Measurements from ENCODE around the gene SULT1E1. TPM values are rescaled to one million over a fixed set of nuclear protein-coding genes. Genes with fewer than 3 reads are reported as not detected.

SULT1E1 gene
- total RNA-seq, 4 donors from 2014 or later: 0.40 to 0.95 TPM; not detected in 2

GRCh38 chr4:69823481-69824186 is 36.3 kb downstream of the SULT1E1 start:
- TF ChIP-seq CTCF (IDR thresholded peaks at IDR 0.05): peak; percentile 42 to 81 (median 55)
- no peak for TF ChIP-seq POLR2AphosphoS5 (IDR thresholded peaks at IDR 0.05)
- peak; percentile 83 for DNase-seq
- intact Hi-C loops (cut with DNase I; ENCODE audit: low total_unique reads): no loop called here
- Histone ChIP-seq H3K27me3 (no peaks in the 10 kb centered on the region), H3K9me3 (no peaks in the 10 kb centered on the region), H3K4me3 (no peak overlapping the region), H3K27ac (peak overlapping the region; percentile 55 to 72 (median 62)), H3K36me3 (no peaks in the 10 kb centered on the region), H3K4me1 (peaks cover 4 to 19% (median 11%) of the 10 kb centered on the region in 4 donors)
- in situ Hi-C loops (cut with MboI; ENCODE audit: low pct_ligation_motif_present in 1 of 4, low pct_unique_long_range_greater_than_20kb in 1 of 4, low sequenced_read_pairs in 3 of 4): loop anchor here in 2 of 4 donors (5.0 to 25.0 kb wide), 2 partner anchors 131 to 136 kb away; no protein-coding TSS in a partner anchor
- 43 to 53% methylated on average over 7 to 8 of the region's 8 CpGs for WGBS, 2 donors (ENCODE audit: low coverage in 1 of 2)

- Histone ChIP-seq H3K27ac (peak overlapping the region; percentile 50 to 72 (median 62)), H3K27me3 (no peaks in the 10 kb centered on the region)
- intact Hi-C loops (cut with DNase I; ENCODE audit: low total_unique reads): no loop called here
Measured at GRCh38 chr4:69823048-69823447, 36.9 kb downstream of the SULT1E1 start.

GRCh38 chr4:69822198-69822597 is 37.7 kb downstream of the SULT1E1 start:
- in situ Hi-C loops (cut with MboI; ENCODE audit: low pct_ligation_motif_present in 1 of 4, low pct_unique_long_range_greater_than_20kb in 1 of 4, low sequenced_read_pairs in 3 of 4) (loop anchor here in 2 of 4 donors (5.0 to 25.0 kb wide), 2 partner anchors 130 to 135 kb away; no protein-coding TSS in a partner anchor), intact Hi-C loops (cut with DNase I; ENCODE audit: low total_unique reads) (no loop called here)
- 81 to 100% methylated on average over 4 to 5 of the region's 5 CpGs for WGBS, 2 donors (ENCODE audit: low coverage in 1 of 2)
- no peak overlapping the region for H3K4me3 ChIP-seq
- no peaks in the 10 kb centered on the region for H3K36me3 ChIP-seq
- DNase-seq: no peak
- H3K9me3 ChIP-seq: no peaks in the 10 kb centered on the region
- TF ChIP-seq POLR2A (IDR thresholded peaks at IDR 0.05): no peak
- no peak for TF ChIP-seq CTCF (IDR thresholded peaks at IDR 0.05)
- no peak for TF ChIP-seq POLR2AphosphoS5 (IDR thresholded peaks at IDR 0.05)
- H3K4me1 ChIP-seq: peaks cover 4 to 19% (median 13%) of the 10 kb centered on the region in 4 donors
- H3K27ac ChIP-seq: peak overlapping the region in 1 of 4 donors; percentile 72
- no peaks in the 10 kb centered on the region for H3K27me3 ChIP-seq

More at GRCh38 chr4:69823048-69823447, 36.9 kb downstream of the SULT1E1 start:
- TF ChIP-seq POLR2A (IDR thresholded peaks at IDR 0.05) (no peak), CTCF (IDR thresholded peaks at IDR 0.05) (no peak), EP300 (IDR thresholded peaks at IDR 0.05; ENCODE audit: low read depth) (no peak), POLR2AphosphoS5 (IDR thresholded peaks at IDR 0.05) (no peak)
- DNase-seq: no peak
- WGBS, 2 donors (ENCODE audit: low coverage in 1 of 2): 45 to 46% methylated on average over 4 of the region's 4 CpGs
- H3K4me3 ChIP-seq: no peak overlapping the region
- no peaks in the 10 kb centered on the region for H3K36me3 ChIP-seq
- no peaks in the 10 kb centered on the region for H3K9me3 ChIP-seq
- H3K4me1 ChIP-seq: peaks cover 4 to 19% (median 12%) of the 10 kb centered on the region in 4 donors
- in situ Hi-C loops (cut with MboI; ENCODE audit: low pct_ligation_motif_present in 1 of 4, low pct_unique_long_range_greater_than_20kb in 1 of 4, low sequenced_read_pairs in 3 of 4): loop anchor here in 2 of 4 donors (5.0 to 25.0 kb wide), 2 partner anchors 131 to 136 kb away; no protein-coding TSS in a partner anchor

GRCh38 chr4:69818060-69818639 is 41.8 kb downstream of the SULT1E1 start:
- TF ChIP-seq POLR2AphosphoS5 (IDR thresholded peaks at IDR 0.05) (no peak), EP300 (IDR thresholded peaks at IDR 0.05; ENCODE audit: low read depth) (no peak), POLR2A (IDR thresholded peaks at IDR 0.05) (no peak), CTCF (IDR thresholded peaks at IDR 0.05) (no peak)
- Histone ChIP-seq H3K4me3 (no peak overlapping the region), H3K9me3 (no peaks in the 10 kb centered on the region), H3K27ac (no peak overlapping the region), H3K27me3 (no peaks in the 10 kb centered on the region), H3K36me3 (no peaks in the 10 kb centered on the region), H3K4me1 (peaks cover 4 to 12% (median 7%) of the 10 kb centered on the region in 4 donors)
- in situ Hi-C loops (cut with MboI; ENCODE audit: low pct_ligation_motif_present in 1 of 4, low pct_unique_long_range_greater_than_20kb in 1 of 4, low sequenced_read_pairs in 3 of 4): loop anchor here in 1 of 4 donors (25.0 kb wide), 1 partner anchor 131 kb away; no protein-coding TSS in a partner anchor
- intact Hi-C loops (cut with DNase I; ENCODE audit: low total_unique reads): no loop called here
- 56 to 80% methylated on average over 1 of the region's 1 CpG for WGBS, 2 donors (ENCODE audit: low coverage in 1 of 2)
- DNase-seq: no peak

All from transverse colon (tissue), 4 donors.